Measurements from ENCODE around the gene GADL1.

DNA sequence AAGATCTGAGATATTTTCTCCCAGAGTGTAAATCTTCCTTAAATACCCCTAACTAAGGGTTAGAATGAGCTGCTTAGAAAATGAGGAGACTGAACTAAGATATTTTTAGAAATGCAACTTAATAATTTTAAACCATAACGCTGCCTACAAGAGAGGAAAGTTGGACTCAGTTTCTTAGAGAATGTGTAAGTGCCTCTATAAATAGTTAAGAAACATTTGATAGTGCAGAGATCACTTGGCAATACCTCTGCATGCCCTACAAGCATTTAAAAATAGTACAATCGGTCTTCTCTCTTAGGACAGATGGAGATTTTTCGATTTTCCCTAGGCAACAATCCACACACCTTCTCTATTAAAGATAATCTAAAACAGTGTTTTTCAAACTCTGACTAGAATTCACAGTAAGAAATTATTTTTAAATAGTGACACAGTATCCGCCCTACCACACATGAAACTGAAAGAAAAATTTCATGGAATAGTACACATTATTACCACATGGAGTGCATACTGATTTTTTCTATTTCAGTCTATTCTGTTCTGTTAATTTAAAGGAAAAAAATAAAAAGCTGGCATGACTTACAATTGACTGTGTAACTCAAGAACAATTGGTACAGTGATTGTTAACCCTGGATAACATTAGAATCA, 83.2 kb downstream of the GADL1 start:
- no peak for TF ChIP-seq POLR2A (IDR thresholded peaks at IDR 0.05)
- TF ChIP-seq CTCF (IDR thresholded peaks at IDR 0.05): no peak
